GM10248 (cell line): ENCODE measurements around the gene RESF1.

ENCODE experiments used
- CTCF ChIA-PET: fragments of 300-600 bp; sonication (Branson Sonifier 250); formaldehyde crosslinking; extraction: SDS; loops from one replicate; lab custom pipeline; 2021; ENCODE audit warnings: antibody characterized with exemption; lab: Yijun Ruan, JAX
- POLR2A ChIA-PET: fragments of 350-650 bp; sonication (Branson Sonifier 250); formaldehyde crosslinking; extraction: SDS; loops from one replicate; lab custom pipeline; 2020; ENCODE audit warnings: antibody characterized with exemption; lab: Yijun Ruan, JAX
- DNase-seq: peaks from one replicate; pipeline ENCODE4 v3.0.0; 2012; ENCODE audit errors: extremely low spot score
- TF ChIP-seq, protein P1 (sequence below): IDR thresholded peaks from 2 replicates; pipeline ENCODE4 v1.5.1; 2012; ENCODE audit warnings: mild to moderate bottlenecking, low read depth; ENCODE audit errors: extremely low read depth, missing control alignments, control extremely low read depth

The RESF1 gene

DNA sequence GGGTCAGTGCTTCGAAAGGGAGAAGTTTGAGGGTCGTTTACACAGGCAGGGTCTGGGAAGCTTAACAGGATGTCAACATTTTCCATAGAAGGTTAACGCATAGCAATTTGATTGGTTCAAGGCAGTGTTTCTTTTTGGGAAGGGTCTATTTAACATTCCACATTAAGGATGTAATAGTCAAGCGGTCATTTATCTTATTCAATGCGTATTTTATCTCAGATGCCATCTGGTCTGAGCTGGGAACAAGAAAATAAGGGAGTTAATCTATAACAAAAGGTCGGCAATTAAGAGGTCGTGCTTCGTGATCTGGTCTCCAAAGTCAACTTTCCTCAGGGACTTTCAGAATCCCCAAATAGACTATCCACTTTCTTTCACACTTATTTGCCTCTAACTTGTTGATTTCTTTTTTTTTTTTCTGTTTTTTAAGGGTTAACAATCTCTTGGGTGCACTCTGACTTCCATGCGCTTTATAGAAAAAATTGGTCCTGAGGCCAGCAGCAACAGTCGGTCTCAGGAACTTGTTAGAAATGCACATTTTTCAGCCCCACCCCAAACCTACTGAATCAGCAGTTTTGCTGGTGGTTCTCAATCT lies 550 bp upstream of the RESF1 start:
- ChIA-PET CTCF (interaction anchor here (0.7 to 1.9 kb wide), 4 partner anchors 25 to 340 kb away, joined by 3 to 6 read pairs (median 4); no protein-coding TSS in a partner anchor), POLR2A (interaction anchor here (0.9 kb wide), 1 partner anchor 147 kb away, joined by 3 read pairs; no protein-coding TSS in a partner anchor)
- no peak for DNase-seq
- TF ChIP-seq, protein P1, sequence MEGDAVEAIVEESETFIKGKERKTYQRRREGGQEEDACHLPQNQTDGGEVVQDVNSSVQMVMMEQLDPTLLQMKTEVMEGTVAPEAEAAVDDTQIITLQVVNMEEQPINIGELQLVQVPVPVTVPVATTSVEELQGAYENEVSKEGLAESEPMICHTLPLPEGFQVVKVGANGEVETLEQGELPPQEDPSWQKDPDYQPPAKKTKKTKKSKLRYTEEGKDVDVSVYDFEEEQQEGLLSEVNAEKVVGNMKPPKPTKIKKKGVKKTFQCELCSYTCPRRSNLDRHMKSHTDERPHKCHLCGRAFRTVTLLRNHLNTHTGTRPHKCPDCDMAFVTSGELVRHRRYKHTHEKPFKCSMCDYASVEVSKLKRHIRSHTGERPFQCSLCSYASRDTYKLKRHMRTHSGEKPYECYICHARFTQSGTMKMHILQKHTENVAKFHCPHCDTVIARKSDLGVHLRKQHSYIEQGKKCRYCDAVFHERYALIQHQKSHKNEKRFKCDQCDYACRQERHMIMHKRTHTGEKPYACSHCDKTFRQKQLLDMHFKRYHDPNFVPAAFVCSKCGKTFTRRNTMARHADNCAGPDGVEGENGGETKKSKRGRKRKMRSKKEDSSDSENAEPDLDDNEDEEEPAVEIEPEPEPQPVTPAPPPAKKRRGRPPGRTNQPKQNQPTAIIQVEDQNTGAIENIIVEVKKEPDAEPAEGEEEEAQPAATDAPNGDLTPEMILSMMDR = no peak

DNA sequence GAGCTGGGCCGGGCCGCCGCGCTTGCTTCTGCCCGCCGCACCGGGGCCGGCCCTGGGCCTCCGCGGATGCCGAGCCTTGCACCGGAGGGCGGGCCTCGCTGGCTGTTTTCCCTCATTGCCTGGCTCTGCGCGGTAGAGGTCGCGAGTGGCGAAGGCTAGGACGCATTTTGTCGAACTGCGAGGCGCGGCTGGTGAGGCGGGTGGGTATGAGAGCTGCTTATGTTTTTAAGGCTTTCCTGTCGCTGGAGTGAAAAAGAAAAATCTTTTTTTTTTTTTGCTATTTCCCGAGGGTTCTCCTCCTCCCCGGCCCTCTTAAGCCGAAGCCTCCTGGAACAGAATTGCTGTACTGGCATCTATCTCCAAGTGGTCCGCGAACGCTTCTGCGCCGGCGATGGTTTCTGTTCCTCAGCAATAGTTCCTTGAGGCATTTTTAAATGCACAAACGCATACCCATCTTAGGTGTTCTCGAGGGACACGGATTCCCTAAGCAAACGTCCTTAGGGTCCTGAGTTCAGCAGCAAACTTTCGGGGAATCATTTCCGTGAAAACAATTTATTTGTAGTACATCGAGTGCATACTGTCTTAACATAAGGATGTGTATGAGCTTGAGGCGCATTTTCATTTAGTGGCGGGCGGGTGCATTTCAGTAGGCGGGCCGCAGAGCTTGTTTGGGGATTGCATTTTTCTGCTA lies 631 bp downstream of the RESF1 start:
- TF ChIP-seq, protein P1 = peak; percentile 45
- DNase-seq = peak; percentile 43
- CTCF ChIA-PET = interaction anchor here (0.8 to 1.9 kb wide), 4 partner anchors 16 to 339 kb away, joined by 3 to 4 read pairs (median 4); no protein-coding TSS in a partner anchor
- POLR2A ChIA-PET = interaction anchor here (0.9 kb wide), 1 partner anchor 148 kb away, joined by 3 read pairs; no protein-coding TSS in a partner anchor

DNA sequence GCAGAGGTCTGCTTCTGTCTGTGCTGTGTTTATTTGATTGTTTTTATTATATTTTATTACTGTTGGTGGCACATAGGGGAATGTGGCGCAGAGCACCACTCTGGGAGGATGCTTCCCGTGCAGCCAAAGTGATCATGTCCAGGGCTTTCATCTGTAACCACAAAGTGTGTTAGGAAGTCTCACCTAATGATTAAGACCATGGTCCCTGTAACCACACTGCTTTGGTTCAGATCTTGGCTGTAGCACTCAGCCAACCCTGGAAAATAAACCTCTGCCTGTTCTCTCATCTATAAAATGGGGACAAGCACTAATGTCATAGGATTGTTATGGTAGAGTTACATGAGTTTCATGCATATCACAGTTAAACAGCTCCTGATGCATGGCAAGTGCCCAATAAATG lies 1.9 kb downstream of the RESF1 start:
- ChIA-PET CTCF (interaction anchor here (0.9 to 1.2 kb wide), 5 partner anchors 8 to 351 kb away, joined by 3 read pairs; no protein-coding TSS in a partner anchor), POLR2A (no interaction called here)
- TF ChIP-seq, protein P1 = no peak
- no peak for DNase-seq

GRCh38 chr12:31962076-31962475 lies 2.9 kb downstream of the RESF1 start:
- ChIA-PET POLR2A (no interaction called here), CTCF (interaction anchor here (0.9 to 1.2 kb wide), 3 partner anchors 9 to 350 kb away, joined by 3 read pairs; no protein-coding TSS in a partner anchor)
- TF ChIP-seq, protein P1 = no peak
- DNase-seq = no peak

DNA sequence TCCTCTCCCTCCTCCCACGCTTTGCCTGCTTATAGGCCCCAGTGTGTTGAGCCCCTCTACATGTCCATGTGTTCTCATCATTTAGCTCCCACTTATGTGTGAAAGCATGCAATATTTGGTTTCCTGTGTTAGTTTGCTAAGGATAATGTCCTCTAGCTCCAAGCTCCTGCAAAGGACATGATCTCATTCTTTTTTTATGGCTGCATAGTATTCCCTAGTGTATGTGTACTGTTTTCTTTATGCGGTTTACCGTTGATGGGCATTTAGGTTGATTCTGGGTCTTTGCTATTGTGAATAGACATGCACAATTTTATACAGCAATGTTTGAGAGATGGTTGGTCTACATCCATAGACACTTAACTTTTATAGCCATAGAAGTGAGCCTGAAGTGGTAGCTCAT lies 5.1 kb downstream of the RESF1 start:
- TF ChIP-seq, protein P1 = no peak
- CTCF ChIA-PET = interaction anchor here (1.0 to 1.2 kb wide), 2 partner anchors 17 to 18 kb away, joined by 3 to 4 read pairs; no protein-coding TSS in a partner anchor
- POLR2A ChIA-PET = no interaction called here
- DNase-seq = no peak

DNA sequence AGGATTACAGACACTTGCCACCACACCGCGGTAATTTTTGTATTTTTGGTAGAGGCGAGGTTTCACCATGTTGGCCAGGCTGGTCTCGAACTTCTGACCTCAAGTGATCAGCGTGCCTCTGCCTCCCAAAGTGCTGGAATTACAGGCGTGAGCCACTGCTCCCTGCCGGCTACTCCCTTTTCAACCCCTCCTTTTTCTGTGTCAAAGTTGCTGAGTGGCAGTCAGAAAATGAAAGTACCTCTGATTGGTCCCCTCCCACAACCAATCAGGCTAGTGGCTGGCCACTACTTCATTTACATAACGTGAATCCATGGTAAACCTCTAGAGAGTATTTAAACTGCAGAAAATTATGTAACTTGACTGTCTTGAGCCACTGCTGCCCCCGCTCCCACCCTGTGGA lies 5.9 kb downstream of the RESF1 start:
- ChIA-PET POLR2A (no interaction called here), CTCF (interaction anchor here (1.2 kb wide), 1 partner anchor 18 kb away, joined by 4 read pairs; no protein-coding TSS in a partner anchor)
- no peak for DNase-seq
- TF ChIP-seq, protein P1 = no peak
